PFSK-1 (cell line): Measurements from ENCODE around the gene PLSCR5.

Experiments
- FOXP2 ChIP-seq: optimal IDR thresholded peaks from 2 replicates; pipeline ENCODE3; 2011; ENCODE audit warnings: borderline replicate concordance, control low read depth, inconsistent platforms; ENCODE audit not compliant: insufficient read depth; ENCODE audit errors: extremely low read length, extremely low read depth
- POLR2AphosphoS5 ChIP-seq: IDR thresholded peaks from 2 replicates; pipeline ENCODE4 v1.6.1; 2012; ENCODE audit warnings: low read depth, mild to moderate bottlenecking, control low read depth, low read length, moderate library complexity
- SIN3A ChIP-seq: IDR thresholded peaks from 2 replicates; pipeline ENCODE4 v1.6.1; 2012; ENCODE audit warnings: mild to moderate bottlenecking, low read length, moderate library complexity, borderline replicate concordance; ENCODE audit not compliant: insufficient read depth
- TAF1 ChIP-seq: IDR thresholded peaks from 2 replicates; pipeline ENCODE4 v1.6.1; 2012; ENCODE audit warnings: low read length, control low read depth, borderline replicate concordance; ENCODE audit not compliant: insufficient read depth
- TF ChIP-seq, protein P1 (sequence below), 2 experiments: IDR thresholded peaks; 2 replicates each; pipeline versions ENCODE4 v1.6.1 to v1.8.0; 2011 to 2012; ENCODE audit warnings: low read depth in 2 of 2, low read length in 2 of 2, control low read depth in 1 of 2, inconsistent platforms in 1 of 2, mild to moderate bottlenecking in 1 of 2, moderate library complexity in 1 of 2; ENCODE audit not compliant: insufficient read depth in 1 of 2

PLSCR5 gene

DNA sequence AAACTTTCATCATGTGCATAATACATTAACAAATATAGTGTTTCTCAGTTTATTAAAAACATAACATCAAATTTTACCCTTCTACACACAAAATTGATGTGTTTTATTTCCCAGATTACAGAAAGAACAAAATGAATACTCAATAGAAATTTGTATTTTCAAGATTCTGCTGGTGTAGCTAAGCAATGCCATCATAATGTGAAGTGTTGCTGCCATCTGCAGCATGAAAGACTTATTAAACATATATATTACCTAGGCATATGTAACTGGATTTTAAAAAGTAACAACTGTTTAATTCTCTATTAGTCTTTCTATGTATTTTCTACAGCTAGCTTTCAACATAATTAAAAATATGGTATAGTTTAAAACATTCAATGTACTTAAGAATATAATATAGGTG lies 27.5 kb downstream of the PLSCR5 start:
- no peak for TF ChIP-seq POLR2AphosphoS5
- TF ChIP-seq FOXP2: no peak
- no peak for TF ChIP-seq SIN3A
- no peak for TF ChIP-seq TAF1
- TF ChIP-seq, protein P1, sequence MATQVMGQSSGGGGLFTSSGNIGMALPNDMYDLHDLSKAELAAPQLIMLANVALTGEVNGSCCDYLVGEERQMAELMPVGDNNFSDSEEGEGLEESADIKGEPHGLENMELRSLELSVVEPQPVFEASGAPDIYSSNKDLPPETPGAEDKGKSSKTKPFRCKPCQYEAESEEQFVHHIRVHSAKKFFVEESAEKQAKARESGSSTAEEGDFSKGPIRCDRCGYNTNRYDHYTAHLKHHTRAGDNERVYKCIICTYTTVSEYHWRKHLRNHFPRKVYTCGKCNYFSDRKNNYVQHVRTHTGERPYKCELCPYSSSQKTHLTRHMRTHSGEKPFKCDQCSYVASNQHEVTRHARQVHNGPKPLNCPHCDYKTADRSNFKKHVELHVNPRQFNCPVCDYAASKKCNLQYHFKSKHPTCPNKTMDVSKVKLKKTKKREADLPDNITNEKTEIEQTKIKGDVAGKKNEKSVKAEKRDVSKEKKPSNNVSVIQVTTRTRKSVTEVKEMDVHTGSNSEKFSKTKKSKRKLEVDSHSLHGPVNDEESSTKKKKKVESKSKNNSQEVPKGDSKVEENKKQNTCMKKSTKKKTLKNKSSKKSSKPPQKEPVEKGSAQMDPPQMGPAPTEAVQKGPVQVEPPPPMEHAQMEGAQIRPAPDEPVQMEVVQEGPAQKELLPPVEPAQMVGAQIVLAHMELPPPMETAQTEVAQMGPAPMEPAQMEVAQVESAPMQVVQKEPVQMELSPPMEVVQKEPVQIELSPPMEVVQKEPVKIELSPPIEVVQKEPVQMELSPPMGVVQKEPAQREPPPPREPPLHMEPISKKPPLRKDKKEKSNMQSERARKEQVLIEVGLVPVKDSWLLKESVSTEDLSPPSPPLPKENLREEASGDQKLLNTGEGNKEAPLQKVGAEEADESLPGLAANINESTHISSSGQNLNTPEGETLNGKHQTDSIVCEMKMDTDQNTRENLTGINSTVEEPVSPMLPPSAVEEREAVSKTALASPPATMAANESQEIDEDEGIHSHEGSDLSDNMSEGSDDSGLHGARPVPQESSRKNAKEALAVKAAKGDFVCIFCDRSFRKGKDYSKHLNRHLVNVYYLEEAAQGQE (IDR thresholded peaks at IDR 0.05; ENCODE audit: insufficient read depth in 1 of 2, low read depth in 2 of 2, low read length in 2 of 2): no peak

DNA sequence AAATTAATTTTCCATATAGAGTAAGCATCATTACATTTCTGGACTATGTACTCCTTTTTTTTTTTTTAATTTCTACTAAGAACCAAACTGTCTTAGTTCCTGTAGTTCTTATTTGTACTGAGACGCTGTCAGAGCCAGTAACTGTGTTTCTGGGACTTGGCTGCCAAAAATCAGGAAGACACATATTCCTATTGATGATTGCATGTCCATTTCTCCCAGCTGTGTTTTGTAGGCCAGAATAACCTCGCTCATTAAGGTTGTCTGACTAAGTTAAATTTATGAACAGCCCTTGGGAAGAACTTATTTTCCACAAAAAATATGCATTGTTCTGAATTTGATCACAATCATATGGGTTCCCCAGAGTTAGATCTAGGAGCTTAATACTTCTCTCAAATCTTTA lies 29.5 kb downstream of the PLSCR5 start:
- no peak for TF ChIP-seq SIN3A
- TF ChIP-seq TAF1: no peak
- TF ChIP-seq FOXP2: no peak
- no peak for TF ChIP-seq POLR2AphosphoS5
- TF ChIP-seq, protein P1 (IDR thresholded peaks at IDR 0.05; ENCODE audit: insufficient read depth in 1 of 2, low read depth in 2 of 2, low read length in 2 of 2): no peak

DNA sequence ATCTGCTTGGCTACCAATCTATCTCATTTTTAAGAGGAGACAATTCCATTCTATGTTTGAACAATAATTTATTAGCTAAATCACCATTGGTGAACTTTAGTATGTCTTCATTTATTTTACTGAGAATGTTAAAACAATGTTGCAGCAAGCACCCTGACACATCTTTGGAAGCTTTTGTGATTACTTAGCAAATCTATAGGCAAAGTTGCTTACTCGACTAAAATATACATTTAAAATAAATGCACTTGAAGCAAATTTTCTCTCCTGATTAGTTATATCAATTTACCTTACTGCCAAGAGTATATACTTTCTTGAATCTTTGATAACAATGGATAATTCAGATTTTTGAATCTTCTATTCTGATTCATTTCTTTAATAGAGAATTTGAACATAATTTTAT lies 31.0 kb downstream of the PLSCR5 start:
- TF ChIP-seq SIN3A: no peak
- TF ChIP-seq FOXP2: no peak

DNA sequence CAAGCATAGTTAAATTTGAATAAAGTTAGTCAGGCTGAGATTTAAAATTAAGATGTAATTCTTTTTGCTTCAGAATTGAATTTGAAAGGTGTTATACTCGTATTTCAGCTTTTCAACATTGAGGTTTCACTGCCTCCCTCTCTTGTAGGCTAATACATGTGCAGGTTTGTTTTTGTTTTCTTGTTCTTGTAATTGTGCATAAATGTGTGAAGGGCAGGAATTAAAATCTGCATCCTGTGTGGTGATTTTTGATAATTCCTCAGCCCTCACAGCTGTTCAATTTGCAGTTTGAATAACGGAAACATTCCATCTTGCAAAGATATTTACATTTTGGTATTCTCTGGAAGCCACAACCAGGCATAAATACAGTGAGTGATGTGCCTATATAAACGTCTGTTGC lies 35.8 kb downstream of the PLSCR5 start:
- TF ChIP-seq, protein P1 (IDR thresholded peaks at IDR 0.05; ENCODE audit: insufficient read depth in 1 of 2, low read depth in 2 of 2, low read length in 2 of 2): no peak
- no peak for TF ChIP-seq TAF1
- no peak for TF ChIP-seq SIN3A
- no peak for TF ChIP-seq POLR2AphosphoS5
- no peak for TF ChIP-seq FOXP2

DNA sequence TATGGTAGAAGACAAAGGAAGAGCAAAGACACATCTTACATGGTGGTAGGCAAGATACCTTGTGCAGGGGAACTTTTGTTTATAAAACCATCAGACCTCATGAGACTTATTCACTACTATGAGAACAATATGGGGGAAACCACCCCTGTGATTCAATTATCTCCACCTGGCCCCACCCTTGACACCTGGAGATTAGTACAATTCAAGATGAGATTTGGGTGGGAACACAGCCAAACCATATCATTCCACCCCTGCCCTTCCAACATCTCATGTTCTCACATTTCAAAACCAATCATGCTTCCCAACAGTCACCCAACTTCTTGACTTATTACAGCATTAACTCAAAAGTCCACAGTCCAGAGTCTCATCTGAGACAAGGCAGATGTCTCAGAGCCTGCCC lies 39.0 kb downstream of the PLSCR5 start:
- TF ChIP-seq POLR2AphosphoS5 (no peak), FOXP2 (no peak), TAF1 (no peak)
- TF ChIP-seq, protein P1 (IDR thresholded peaks at IDR 0.05; ENCODE audit: insufficient read depth in 1 of 2, low read depth in 2 of 2, low read length in 2 of 2): no peak

DNA sequence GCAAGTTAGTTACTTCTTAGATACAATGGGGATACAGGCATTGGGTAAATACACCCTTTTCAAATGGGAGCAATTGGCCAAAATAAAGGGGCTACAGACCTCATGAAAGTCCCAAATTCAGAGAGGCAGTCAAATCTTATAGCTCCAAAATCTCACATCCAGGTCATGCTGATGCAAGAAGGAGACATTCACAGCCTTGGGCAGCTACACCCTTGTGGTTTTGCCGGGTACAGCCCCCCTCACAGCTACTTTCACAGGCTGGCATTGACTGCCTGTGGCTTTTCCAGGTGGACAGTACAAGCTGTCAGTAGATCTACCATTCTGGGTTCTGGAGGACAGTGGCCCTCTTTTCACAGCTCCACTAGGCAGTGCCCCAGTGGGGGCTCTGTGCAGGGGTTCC lies 43.3 kb downstream of the PLSCR5 start:
- TF ChIP-seq TAF1: no peak
- TF ChIP-seq, protein P1 (IDR thresholded peaks at IDR 0.05; ENCODE audit: insufficient read depth in 1 of 2, low read depth in 2 of 2, low read length in 2 of 2): no peak
- TF ChIP-seq FOXP2: no peak
- no peak for TF ChIP-seq POLR2AphosphoS5
- no peak for TF ChIP-seq SIN3A
